Fibroblast of the aortic adventitia (primary cell): ENCODE results near the gene TBC1D22A. TPM values are rescaled to one million over a fixed set of nuclear protein-coding genes. Genes with fewer than 3 reads are reported as not detected.

Experiments
- DNase-seq: peaks from one replicate; pipeline ENCODE4 v3.0.0-alpha.2; 2010; ENCODE audit warnings: low read depth
- H3K4me3 ChIP-seq: 2 replicates; pipeline ENCODE4 v1.5.1; 2011; ENCODE audit warnings: low read depth, mild to moderate bottlenecking, control low read depth, low read length, moderate library complexity
- total RNA-seq: library from RNA; depleted of rRNA; stranded (reverse); fragments of >200 nt; gene quantifications from 2 replicates; pipeline ENCODE4 v1.2.3, GENCODE V29; 2012; ENCODE audit warnings: low replicate concordance
- TF ChIP-seq, protein P1 (sequence below): IDR thresholded peaks from 2 replicates; pipeline ENCODE4 v1.5.1; 2011; ENCODE audit warnings: mild to moderate bottlenecking, low read length, control low read depth, inconsistent platforms; ENCODE audit not compliant: insufficient read depth

The TBC1D22A gene
- total RNA-seq, 1 donor: 13.8 TPM

DNA sequence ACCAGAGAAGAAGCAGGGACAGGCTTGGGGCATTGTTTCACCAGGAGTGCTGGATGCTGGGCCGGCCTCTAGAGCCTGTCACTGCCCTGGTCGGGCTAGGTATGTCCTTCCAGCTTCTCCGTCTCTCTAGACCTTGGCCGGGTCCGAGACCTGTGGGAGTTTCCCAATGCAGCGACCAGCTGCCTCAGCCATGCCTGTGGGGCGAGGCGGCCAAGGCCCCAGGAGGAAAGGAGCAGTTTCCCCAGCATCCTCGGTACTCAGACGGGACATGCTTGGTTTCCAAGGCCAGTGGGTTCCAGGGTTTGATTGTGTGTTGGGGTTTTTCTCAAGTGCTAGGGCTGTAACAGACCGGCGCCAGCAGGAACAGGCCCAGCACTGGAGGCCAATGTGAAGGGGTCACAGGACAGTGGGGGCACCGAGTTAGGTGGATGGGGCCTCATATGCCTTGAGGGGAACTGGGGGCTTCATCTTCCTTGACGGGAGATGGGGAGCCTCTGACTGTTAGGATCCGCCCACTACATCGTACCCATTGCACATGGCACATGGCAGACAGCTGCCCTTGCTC is 339.0 kb downstream of the TBC1D22A start:
- H3K4me3 ChIP-seq: no peak overlapping the region
- DNase-seq: no peak
- TF ChIP-seq, protein P1, sequence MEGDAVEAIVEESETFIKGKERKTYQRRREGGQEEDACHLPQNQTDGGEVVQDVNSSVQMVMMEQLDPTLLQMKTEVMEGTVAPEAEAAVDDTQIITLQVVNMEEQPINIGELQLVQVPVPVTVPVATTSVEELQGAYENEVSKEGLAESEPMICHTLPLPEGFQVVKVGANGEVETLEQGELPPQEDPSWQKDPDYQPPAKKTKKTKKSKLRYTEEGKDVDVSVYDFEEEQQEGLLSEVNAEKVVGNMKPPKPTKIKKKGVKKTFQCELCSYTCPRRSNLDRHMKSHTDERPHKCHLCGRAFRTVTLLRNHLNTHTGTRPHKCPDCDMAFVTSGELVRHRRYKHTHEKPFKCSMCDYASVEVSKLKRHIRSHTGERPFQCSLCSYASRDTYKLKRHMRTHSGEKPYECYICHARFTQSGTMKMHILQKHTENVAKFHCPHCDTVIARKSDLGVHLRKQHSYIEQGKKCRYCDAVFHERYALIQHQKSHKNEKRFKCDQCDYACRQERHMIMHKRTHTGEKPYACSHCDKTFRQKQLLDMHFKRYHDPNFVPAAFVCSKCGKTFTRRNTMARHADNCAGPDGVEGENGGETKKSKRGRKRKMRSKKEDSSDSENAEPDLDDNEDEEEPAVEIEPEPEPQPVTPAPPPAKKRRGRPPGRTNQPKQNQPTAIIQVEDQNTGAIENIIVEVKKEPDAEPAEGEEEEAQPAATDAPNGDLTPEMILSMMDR: no peak

DNA sequence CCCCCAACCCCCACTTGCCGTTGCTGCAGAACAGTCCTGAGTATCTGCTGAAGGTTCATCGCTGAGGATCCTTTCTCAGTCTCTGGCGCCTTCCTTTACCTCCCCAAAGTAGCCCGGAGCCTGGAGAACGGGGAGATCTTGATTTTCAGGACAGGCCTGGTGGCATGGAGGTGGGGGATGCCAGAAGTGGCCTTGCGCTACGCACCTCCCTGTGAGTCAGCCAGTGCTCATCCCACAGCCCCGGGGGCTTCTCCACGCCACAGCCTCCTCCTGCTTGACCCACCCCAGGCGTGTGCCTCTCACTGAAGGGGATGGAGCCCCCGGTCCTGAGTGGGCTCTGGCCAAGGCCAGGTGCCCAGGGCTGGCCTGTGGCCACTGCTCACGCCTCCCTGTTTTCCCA is 339.6 kb downstream of the TBC1D22A start:
- no peak for DNase-seq
- no peak overlapping the region for H3K4me3 ChIP-seq
- TF ChIP-seq, protein P1: no peak

DNA sequence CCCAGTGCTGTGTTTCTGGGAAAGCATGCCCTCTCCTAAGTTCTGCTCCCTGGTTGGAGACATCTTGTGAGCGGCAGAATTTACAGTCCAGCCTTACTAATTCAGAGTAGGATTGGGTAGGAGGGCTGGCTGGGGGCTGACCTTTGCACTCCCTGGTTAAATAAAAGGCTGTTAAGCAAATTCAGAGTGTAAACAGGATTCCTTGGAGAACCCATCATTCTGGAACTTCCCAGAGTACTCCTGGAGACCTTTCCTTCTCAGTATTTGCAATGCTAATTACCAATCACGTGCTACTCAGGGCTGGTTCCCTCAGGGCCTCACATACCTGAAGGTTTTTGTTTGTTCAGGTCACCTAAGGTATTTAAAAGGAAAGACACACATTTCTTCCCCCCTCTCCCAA is 340.2 kb downstream of the TBC1D22A start:
- TF ChIP-seq, protein P1: no peak

DNA sequence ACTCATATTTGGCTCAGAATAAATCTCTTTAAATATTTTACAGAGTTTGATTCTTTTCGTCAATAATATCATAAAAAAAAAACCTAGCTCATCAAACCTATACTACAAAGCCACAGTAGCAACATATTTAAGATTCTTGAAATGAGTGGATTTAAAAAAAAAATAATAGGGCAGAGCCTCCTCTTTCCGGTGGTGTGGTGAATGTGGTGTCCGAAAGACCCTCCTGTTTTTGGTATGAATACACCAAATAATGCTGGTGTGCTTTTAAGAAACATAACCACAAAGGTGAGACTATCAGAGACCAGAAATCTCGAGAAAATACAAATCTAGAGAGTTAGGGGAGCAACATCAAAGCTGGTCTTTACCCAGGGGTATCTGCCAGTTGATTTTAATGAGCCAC is 342.6 kb downstream of the TBC1D22A start:
- TF ChIP-seq, protein P1: no peak
- no peak overlapping the region for H3K4me3 ChIP-seq
- no peak for DNase-seq

More for the DNA sequence above, 340.2 kb downstream of the TBC1D22A start:
- H3K4me3 ChIP-seq: no peak overlapping the region
- no peak for DNase-seq

DNA sequence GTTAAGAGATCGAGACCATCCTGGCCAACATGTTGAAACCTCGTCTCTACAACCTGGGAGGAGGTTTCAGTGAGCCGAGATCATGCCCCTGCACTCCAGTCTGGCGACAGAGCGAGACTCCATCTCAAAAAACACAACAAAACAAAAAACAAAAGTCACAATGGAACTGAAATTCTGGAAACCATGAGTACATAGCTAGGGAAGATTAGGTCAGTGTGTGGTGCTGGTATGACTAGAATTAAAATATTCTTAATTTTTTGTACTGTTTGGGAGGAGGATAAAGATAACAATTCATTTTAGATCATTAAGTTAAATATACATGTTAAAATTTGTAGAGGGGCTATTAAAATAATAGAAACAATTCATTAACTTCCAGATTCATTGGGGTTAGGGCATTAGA is 344.4 kb downstream of the TBC1D22A start:
- no peak for DNase-seq
- H3K4me3 ChIP-seq: no peak overlapping the region
- TF ChIP-seq, protein P1: no peak

DNA sequence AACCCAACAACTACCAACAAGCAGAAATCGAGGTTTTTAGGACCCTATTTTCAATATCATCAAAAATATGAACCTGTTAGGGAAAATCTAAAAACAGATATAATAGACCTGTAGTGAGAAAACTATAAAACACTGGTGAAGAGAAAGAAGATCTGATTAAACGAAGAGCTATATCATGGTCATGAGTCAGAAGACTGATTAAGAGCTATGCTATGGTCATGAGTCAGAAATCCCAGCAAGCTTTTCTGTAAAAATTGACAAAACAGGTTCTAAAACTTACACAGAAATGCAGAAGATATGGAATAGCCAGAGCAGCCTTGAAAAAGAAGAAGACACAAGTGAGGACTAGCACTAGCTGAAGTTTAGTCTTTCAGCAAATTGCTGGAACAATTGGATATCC is 345.0 kb downstream of the TBC1D22A start:
- no peak overlapping the region for H3K4me3 ChIP-seq
- TF ChIP-seq, protein P1: no peak
- peak; percentile 83 for DNase-seq

DNA sequence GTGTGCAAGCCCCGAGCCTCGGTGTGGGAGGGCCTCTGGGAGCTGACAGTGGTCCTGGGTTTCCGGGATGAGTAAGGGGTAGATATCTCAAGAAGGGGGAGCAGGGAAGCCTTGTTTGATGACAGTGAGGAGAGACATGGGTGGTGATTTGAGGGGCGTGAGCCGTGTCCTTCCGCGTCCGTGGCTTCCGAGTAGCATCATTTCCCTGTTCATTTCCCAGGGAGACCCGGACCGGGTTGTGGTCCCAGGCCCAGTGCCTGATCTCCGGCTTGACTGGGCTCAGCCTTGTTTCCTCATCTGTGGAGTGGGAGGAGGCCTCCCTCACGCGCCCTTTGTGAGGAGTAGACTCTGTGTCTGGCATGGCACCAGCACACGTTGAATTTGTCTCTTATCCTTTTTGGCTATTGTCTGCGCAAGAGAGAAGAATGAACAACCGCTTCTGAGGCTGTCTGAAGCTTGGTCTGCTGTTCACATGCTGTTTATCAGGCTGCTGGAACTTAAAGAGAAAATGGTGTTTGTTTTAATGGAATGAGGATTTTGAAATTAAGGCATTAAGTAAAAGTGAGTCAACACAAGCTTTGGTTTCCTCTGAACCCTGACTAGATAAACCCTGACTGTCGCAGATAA is 348.5 kb downstream of the TBC1D22A start:
- TF ChIP-seq, protein P1: no peak
- DNase-seq: peak; percentile 41
- H3K4me3 ChIP-seq: no peak overlapping the region
